Thymus (tissue), 11 donors: ENCODE measurements around the gene TMPRSS2. TPM values are rescaled to one million over a fixed set of nuclear protein-coding genes. Genes with fewer than 3 reads are reported as not detected.

Experiments used
- DNase-seq, 9 donors: peaks; one replicate each; pipeline ENCODE4 v3.0.0-alpha.2; 2013; ENCODE audit warnings: low spot score in 9 of 9, low read depth in 6 of 9, missing footprints in 1 of 9
- H3K27ac ChIP-seq, 2 donors: one replicate each; pipeline ENCODE4 v1.5.1; 2013; ENCODE audit warnings: control low read depth in 1 of 2, low read depth in 1 of 2, low read length in 1 of 2, mild to moderate bottlenecking in 1 of 2, moderate library complexity in 1 of 2
- H3K27me3 ChIP-seq, 2 donors: one replicate each; pipeline ENCODE4 v1.5.1; 2013; ENCODE audit warnings: low read length in 1 of 2; ENCODE audit not compliant: control insufficient read depth in 2 of 2, insufficient read depth in 1 of 2
- H3K36me3 ChIP-seq, 2 donors: one replicate each; pipeline ENCODE4 v1.5.1; 2013; ENCODE audit warnings: low read length in 1 of 2, mild to moderate bottlenecking in 1 of 2, moderate library complexity in 1 of 2; ENCODE audit not compliant: control insufficient read depth in 2 of 2, insufficient read depth in 2 of 2
- H3K4me1 ChIP-seq, 2 donors: one replicate each; pipeline ENCODE4 v1.5.1; 2013; ENCODE audit warnings: low read length in 2 of 2; ENCODE audit not compliant: control insufficient read depth in 2 of 2, insufficient read depth in 2 of 2
- H3K4me3 ChIP-seq, 2 donors: one replicate each; pipeline ENCODE4 v1.5.1; 2013; ENCODE audit warnings: low read length in 2 of 2, control low read depth in 1 of 2, mild to moderate bottlenecking in 1 of 2
- H3K9me3 ChIP-seq, 2 donors: one replicate each; pipeline ENCODE4 v1.5.1; 2013; ENCODE audit warnings: low read length in 1 of 2, mild to moderate bottlenecking in 1 of 2; ENCODE audit not compliant: control insufficient read depth in 2 of 2, insufficient read depth in 1 of 2
- WGBS: extraction: QIAGEN DNeasy Blood & Tissue Kit; methylation state at CpG from one replicate; pipeline ENCODE4 v1.1.7; 2013; 5-methylcytosine and 5-hydroxymethylcytosine counted together
- polyA plus RNA-seq: library from polyadenylated mRNA; stranded (reverse); fragments of 200-250 nt; gene quantifications from one replicate; pipeline ENCODE4 v1.2.3, GENCODE V29; 2013
- total RNA-seq: library from RNA; stranded (reverse); fragments of 120-200 nt; gene quantifications from one replicate; pipeline ENCODE4 v1.2.4, GENCODE V29; 2013
- donor health status: healthy.

Gene TMPRSS2
- total and polyA plus RNA-seq, 2 donors, result 0.99 to 2.5 TPM

GRCh38 chr21:41519806-41520559 lies 12.0 kb upstream of the TMPRSS2 start:
- Histone ChIP-seq H3K27ac (no peak overlapping the region), H3K27me3 (peaks cover 0 to 3% of the 10 kb centered on the region in 2 donors), H3K9me3 (peaks cover 0 to 3% of the 10 kb centered on the region in 2 donors), H3K4me3 (no peak overlapping the region), H3K36me3 (no peaks in the 10 kb centered on the region), H3K4me1 (peaks cover 0 to 6% of the 10 kb centered on the region in 2 donors)
- no peak for DNase-seq
- 93% methylated on average over 9 of the region's 9 CpGs for WGBS

DNA sequence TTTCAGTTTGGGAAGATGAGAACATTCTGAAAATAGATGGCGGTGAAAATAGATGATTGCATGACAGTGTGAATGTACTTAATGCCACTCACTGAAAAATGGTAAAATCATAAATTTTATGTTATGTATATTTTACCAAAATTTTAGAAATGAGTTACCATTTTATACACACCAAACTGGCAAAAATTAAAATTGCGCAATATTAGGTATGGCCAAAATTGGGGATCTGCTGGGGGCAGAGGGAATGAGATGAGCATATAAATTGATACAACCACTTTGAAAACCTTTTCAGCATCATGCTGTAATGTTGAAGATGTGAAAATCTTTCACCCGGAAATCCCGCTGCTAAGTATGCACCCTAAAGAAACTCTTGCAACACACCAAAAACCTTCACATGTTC lies 10.8 kb upstream of the TMPRSS2 start:
- Histone ChIP-seq H3K27ac (no peak overlapping the region), H3K4me3 (no peak overlapping the region), H3K36me3 (no peaks in the 10 kb centered on the region), H3K4me1 (peaks cover 0 to 6% of the 10 kb centered on the region in 2 donors), H3K27me3 (peaks cover 0 to 2% of the 10 kb centered on the region in 2 donors), H3K9me3 (no peaks in the 10 kb centered on the region)
- no peak for DNase-seq
- 95% methylated on average over 4 of the region's 4 CpGs for WGBS

DNA sequence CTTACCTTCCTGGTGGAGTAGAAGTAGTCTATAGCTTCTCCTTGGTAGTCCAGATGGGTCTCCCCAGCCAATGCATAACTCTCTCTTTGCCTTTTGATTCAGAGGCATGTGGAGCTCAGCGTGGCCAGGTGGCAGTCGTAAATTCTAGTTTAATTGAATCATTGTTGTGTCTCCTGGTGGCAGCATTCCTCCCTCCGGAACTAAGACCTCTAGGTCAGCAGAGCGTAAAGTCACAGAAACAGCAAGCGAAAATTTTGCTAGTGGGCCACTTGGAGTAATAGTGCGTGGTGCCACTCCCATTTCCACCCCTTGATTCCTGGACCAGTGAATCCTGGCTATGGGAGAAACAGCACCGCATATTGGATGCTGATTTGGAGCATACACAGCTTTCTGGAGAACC lies 3.9 kb upstream of the TMPRSS2 start:
- Histone ChIP-seq H3K27ac (no peak overlapping the region), H3K36me3 (no peaks in the 10 kb centered on the region), H3K4me3 (no peak overlapping the region), H3K9me3 (no peaks in the 10 kb centered on the region), H3K27me3 (peaks cover 38 to 55% of the 10 kb centered on the region in 2 donors), H3K4me1 (no peaks in the 10 kb centered on the region)
- whole genome bisulfite sequencing, result 65% methylated on average over 7 of the region's 7 CpGs
- DNase-seq, result no peak

DNA sequence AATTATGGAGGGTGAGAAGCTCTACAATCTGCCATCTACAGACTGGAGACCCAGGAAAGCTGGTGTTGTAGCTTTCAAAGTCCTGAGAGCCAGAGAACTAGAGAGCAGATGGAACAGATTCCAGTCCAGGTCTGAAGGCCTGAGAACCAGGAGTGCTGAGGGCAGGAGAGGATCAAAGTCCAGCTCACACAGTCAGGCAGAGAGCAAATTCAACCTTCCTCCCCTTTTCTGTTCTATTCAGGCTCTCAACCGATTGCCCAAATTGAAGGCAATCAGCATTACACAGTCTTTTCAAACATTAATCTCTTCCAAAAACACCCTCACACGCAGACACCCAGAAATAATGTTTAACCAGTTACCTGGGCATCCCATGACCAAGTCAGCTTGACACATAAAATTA lies 2.5 kb upstream of the TMPRSS2 start:
- Histone ChIP-seq H3K27ac (no peak overlapping the region), H3K36me3 (no peaks in the 10 kb centered on the region), H3K27me3 (peaks cover 51 to 68% of the 10 kb centered on the region in 2 donors), H3K4me1 (no peaks in the 10 kb centered on the region), H3K4me3 (no peak overlapping the region), H3K9me3 (no peaks in the 10 kb centered on the region)
- no peak for DNase-seq
- 61% methylated on average over 2 of the region's 2 CpGs for WGBS

- no peaks in the 10 kb centered on the region for H3K9me3 ChIP-seq
- H3K4me3 ChIP-seq, result no peak overlapping the region
- WGBS, result 72% methylated on average over 3 of the region's 3 CpGs
- H3K27me3 ChIP-seq, result peaks cover 59 to 76% of the 10 kb centered on the region in 2 donors
- no peak for DNase-seq
- no peak overlapping the region for H3K27ac ChIP-seq
- H3K4me1 ChIP-seq, result no peaks in the 10 kb centered on the region
- H3K36me3 ChIP-seq, result no peaks in the 10 kb centered on the region
Measured at GRCh38 chr21:41509733-41510132, 1.8 kb upstream of the TMPRSS2 start.

- peaks cover 62 to 82% of the 10 kb centered on the region in 2 donors for H3K27me3 ChIP-seq
- no peak overlapping the region for H3K27ac ChIP-seq
- H3K9me3 ChIP-seq, result no peaks in the 10 kb centered on the region
Measured at GRCh38 chr21:41509145-41509496, 1.2 kb upstream of the TMPRSS2 start.

GRCh38 chr21:41508415-41509144 lies 622 bp upstream of the TMPRSS2 start:
- no peaks in the 10 kb centered on the region for H3K4me1 ChIP-seq
- no peak overlapping the region for H3K27ac ChIP-seq
- DNase-seq, result no peak
- 6% methylated on average over 28 of the region's 28 CpGs for WGBS
- no peak overlapping the region for H3K4me3 ChIP-seq
- no peaks in the 10 kb centered on the region for H3K9me3 ChIP-seq
- no peaks in the 10 kb centered on the region for H3K36me3 ChIP-seq
- H3K27me3 ChIP-seq, result peaks cover 62 to 86% of the 10 kb centered on the region in 2 donors

More at GRCh38 chr21:41509145-41509496, 1.2 kb upstream of the TMPRSS2 start:
- 56% methylated on average over 7 of the region's 7 CpGs for WGBS
- Histone ChIP-seq H3K36me3 (no peaks in the 10 kb centered on the region), H3K4me1 (no peaks in the 10 kb centered on the region), H3K4me3 (no peak overlapping the region)
- DNase-seq, result no peak

DNA sequence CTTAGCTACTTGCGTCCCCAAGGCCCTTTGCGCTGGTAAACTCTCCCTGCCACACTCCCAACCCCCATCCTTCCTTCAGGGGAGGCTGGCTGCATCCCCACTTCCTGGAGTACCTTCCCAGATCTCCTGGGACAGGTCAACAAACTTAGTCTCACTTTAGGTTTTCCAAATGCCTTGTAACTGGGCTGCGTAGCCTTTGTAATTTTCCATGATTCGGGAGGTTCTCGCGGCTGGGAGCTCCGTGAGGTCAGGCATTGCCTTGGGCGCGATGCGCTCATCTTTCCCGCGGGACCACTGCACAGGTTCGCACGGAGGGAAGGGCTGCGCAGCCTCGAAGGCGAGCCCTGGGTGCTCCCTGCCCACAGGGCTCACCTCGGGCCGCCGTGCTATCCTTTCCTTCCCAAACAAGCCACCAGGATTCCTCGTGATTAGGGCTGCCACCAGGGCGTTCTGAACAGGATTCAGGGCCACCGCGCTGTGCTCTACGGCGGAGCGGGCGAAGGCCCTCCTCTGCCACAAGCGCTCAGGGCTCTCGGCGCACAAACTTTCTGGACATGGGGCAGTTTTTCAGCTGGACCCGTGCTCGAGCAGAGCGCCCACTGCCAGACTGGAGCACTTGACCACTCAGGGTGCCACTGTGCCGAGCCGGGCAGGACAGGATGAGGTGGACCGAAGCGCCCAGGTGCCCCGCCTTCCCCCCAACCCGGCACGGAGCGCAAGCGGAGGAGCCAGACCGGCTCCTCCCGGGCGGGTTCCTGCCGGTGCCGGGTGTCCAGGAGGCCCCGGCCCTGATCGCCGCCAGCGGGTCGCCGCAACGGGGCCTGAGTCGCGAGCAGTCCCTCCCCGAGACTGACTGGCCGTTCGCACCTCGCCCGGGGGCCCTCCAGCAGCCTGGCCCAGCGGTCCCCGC lies 1.1 kb downstream of the TMPRSS2 start:
- no peak overlapping the region for H3K4me3 ChIP-seq
- H3K9me3 ChIP-seq, result no peaks in the 10 kb centered on the region
- peaks cover 59 to 88% of the 10 kb centered on the region in 2 donors for H3K27me3 ChIP-seq
- WGBS, result 6% methylated on average over 64 of the region's 64 CpGs
- H3K27ac ChIP-seq, result no peak overlapping the region
- DNase-seq, result no peak
- H3K4me1 ChIP-seq, result no peaks in the 10 kb centered on the region
- no peaks in the 10 kb centered on the region for H3K36me3 ChIP-seq
